Mesendoderm (in vitro differentiated cells): ENCODE results near the gene ZNF580.

ENCODE experiments used
- DNase-seq: peaks from one replicate; pipeline ENCODE4 v3.0.0; 2013
- H2AK5ac ChIP-seq: 2 replicates; pipeline ENCODE4 v1.6.1; 2013; ENCODE audit warnings: low read length, inconsistent platforms
- H2BK120ac ChIP-seq: 2 replicates; pipeline ENCODE4 v1.6.1; 2013; ENCODE audit warnings: low read depth, mild to moderate bottlenecking, low read length, moderate library complexity, mixed read lengths
- H2BK15ac ChIP-seq: replicated peaks from 2 replicates; pipeline ENCODE4 v1.6.1; 2013; ENCODE audit warnings: low read depth, mild to moderate bottlenecking, moderate library complexity
- H2BK5ac ChIP-seq: 2 replicates; pipeline ENCODE4 v1.6.1; 2013; ENCODE audit warnings: low read length, inconsistent platforms
- H3K18ac ChIP-seq: 2 replicates; pipeline ENCODE4 v1.6.1; 2013; ENCODE audit warnings: mild to moderate bottlenecking, low read length, mixed read lengths
- H3K23ac ChIP-seq: one replicate; pipeline ENCODE4 v1.6.1; 2013; ENCODE audit warnings: low read length
- H3K27ac ChIP-seq: 2 replicates; pipeline ENCODE4 v1.5.1; 2013; ENCODE audit warnings: low read depth, mild to moderate bottlenecking, inconsistent platforms, low read length, moderate library complexity
- H3K27me3 ChIP-seq: 2 replicates; pipeline ENCODE4 v1.6.1; 2013; ENCODE audit warnings: low read length, control low read depth, mild to moderate bottlenecking, inconsistent platforms; ENCODE audit not compliant: insufficient read depth, poor library complexity
- H3K36me3 ChIP-seq: 2 replicates; pipeline ENCODE4 v1.6.1; 2013; ENCODE audit warnings: low read length, inconsistent platforms; ENCODE audit not compliant: control insufficient read depth, insufficient read depth
- H3K4ac ChIP-seq: one replicate; pipeline ENCODE4 v1.6.1; 2013; ENCODE audit warnings: low read depth, mild to moderate bottlenecking, low read length, moderate library complexity
- H3K4me1 ChIP-seq: 2 replicates; pipeline ENCODE4 v1.6.1; 2013; ENCODE audit warnings: low read depth, low read length, inconsistent platforms; ENCODE audit not compliant: control insufficient read depth
- H3K4me2 ChIP-seq: 2 replicates; pipeline ENCODE4 v1.6.1; 2013; ENCODE audit warnings: low read length
- H3K4me3 ChIP-seq: 2 replicates; pipeline ENCODE4 v1.5.1; 2013; ENCODE audit warnings: mild to moderate bottlenecking, low read length
- H3K56ac ChIP-seq: one replicate; pipeline ENCODE4 v1.6.1; 2013; ENCODE audit warnings: low read length
- H3K79me1 ChIP-seq: 2 replicates; pipeline ENCODE4 v1.6.1; 2013; ENCODE audit warnings: low read length, inconsistent platforms
- H3K79me2 ChIP-seq: 2 replicates; pipeline ENCODE4 v1.6.1; 2013; ENCODE audit warnings: mild to moderate bottlenecking, low read length; ENCODE audit not compliant: control insufficient read depth, insufficient read depth
- H3K9ac ChIP-seq: 2 replicates; pipeline ENCODE4 v1.6.1; 2013; ENCODE audit warnings: low read length, inconsistent platforms
- H4K5ac ChIP-seq: one replicate; pipeline ENCODE4 v1.6.1; 2013; ENCODE audit warnings: low read length
- H4K8ac ChIP-seq: one replicate; pipeline ENCODE4 v1.6.1; 2013; ENCODE audit warnings: low read depth, mild to moderate bottlenecking, control low read depth, low read length, moderate library complexity
- WGBS: extraction: QIAGEN DNeasy Blood & Tissue Kit; methylation state at CpG from one replicate; pipeline ENCODE4 v1.1.7; 2013; ENCODE audit warnings: low lambda C conversion rate, missing lambda C conversion rate; ENCODE audit not compliant: insufficient coverage; ENCODE audit errors: extremely low coverage; 5-methylcytosine and 5-hydroxymethylcytosine counted together

Gene ZNF580

GRCh38 chr19:55640043-55640576, 692 bp upstream of the ZNF580 start:
- Histone ChIP-seq H2BK5ac (no peak overlapping the region), H2BK120ac (no peak overlapping the region), H3K18ac (no peak overlapping the region), H3K4me2 (peak overlapping the region; percentile 52), H4K5ac (no peak overlapping the region), H3K4me1 (peaks cover 8% of the 10 kb centered on the region), H3K4ac (peak overlapping the region; percentile 49), H3K27ac (peak overlapping the region; percentile 39), H3K56ac (peak overlapping the region; percentile 95), H4K8ac (no peak overlapping the region), H3K9ac (peak overlapping the region; percentile 81), H3K4me3 (no peak overlapping the region), H3K36me3 (peaks cover 6% of the 10 kb centered on the region), H3K79me2 (peaks cover 28% of the 10 kb centered on the region), H2BK15ac (no peak overlapping the region), H3K23ac (no peak overlapping the region), H2AK5ac (peak overlapping the region; percentile 74), H3K79me1 (peaks cover 21% of the 10 kb centered on the region), H3K27me3 (no peaks in the 10 kb centered on the region)
- DNase-seq = peak; percentile 59
- WGBS = no CpG with 5 or more reads among the region's 38 CpGs

GRCh38 chr19:55641426-55642152, 787 bp downstream of the ZNF580 start:
- Histone ChIP-seq H2BK120ac (no peak overlapping the region), H3K18ac (peak overlapping the region; percentile 95), H3K4me1 (peaks cover 2% of the 10 kb centered on the region), H3K4me2 (peak overlapping the region; percentile 96), H3K4me3 (peak overlapping the region; percentile 74), H4K8ac (no peak overlapping the region), H3K4ac (peak overlapping the region; percentile 89), H3K9ac (peak overlapping the region; percentile 99), H3K56ac (peak overlapping the region; percentile 95), H3K36me3 (peaks cover 7% of the 10 kb centered on the region), H2BK5ac (peak overlapping the region; percentile 16), H2AK5ac (peak overlapping the region; percentile 92), H3K79me1 (peaks cover 13% of the 10 kb centered on the region), H4K5ac (no peak overlapping the region), H3K79me2 (peaks cover 22% of the 10 kb centered on the region), H3K27me3 (no peaks in the 10 kb centered on the region), H3K23ac (no peak overlapping the region), H2BK15ac (no peak overlapping the region), H3K27ac (peak overlapping the region; percentile 85)
- WGBS = no CpG with 5 or more reads among the region's 25 CpGs
- DNase-seq = peak; percentile 48

DNA sequence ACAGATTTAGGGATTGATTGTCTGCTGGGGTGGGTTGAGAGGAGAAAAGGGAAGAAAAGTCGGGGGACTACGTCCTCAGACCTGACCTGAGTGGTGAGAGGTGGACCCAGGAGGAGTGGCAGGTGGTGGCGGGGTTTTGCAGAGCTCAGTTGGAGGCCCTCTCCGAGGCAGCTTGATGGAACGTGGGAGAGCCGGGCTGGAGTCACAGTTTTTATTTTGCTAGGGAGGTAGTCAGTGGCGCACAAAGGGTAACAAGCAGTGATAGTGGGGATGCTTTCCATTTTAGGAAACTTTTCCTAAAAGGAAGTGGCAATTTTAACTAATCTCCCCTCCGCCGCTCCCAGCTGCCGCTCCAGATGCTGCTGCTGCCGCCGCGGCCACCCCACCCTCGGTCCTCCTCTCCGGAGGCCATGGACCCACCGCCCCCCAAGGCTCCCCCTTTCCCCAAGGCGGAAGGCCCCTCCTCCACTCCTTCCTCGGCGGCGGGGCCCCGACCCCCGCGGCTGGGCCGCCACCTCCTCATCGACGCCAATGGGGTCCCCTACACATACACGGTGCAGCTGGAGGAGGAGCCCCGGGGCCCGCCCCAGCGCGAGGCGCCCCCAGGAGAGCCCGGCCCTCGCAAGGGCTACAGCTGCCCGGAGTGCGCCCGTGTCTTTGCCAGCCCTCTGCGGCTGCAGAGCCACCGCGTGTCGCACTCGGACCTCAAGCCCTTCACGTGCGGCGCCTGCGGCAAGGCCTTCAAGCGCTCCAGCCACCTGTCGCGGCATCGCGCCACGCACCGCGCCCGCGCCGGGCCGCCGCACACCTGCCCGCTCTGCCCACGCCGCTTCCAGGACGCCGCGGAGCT, 1.6 kb downstream of the ZNF580 start:
- H2BK5ac ChIP-seq = no peak overlapping the region
- peaks cover 7% of the 10 kb centered on the region for H3K36me3 ChIP-seq
- H3K18ac ChIP-seq = peak overlapping the region; percentile 95
- peaks cover 22% of the 10 kb centered on the region for H3K79me2 ChIP-seq
- no peak overlapping the region for H4K5ac ChIP-seq
- peak; percentile 48 for DNase-seq
- no peaks in the 10 kb centered on the region for H3K27me3 ChIP-seq
- no peak overlapping the region for H2BK15ac ChIP-seq
- H3K4me3 ChIP-seq = peak overlapping the region; percentile 49
- H4K8ac ChIP-seq = peak overlapping the region; percentile 69
- peak overlapping the region; percentile 99 for H3K9ac ChIP-seq
- peak overlapping the region; percentile 96 for H3K4me2 ChIP-seq
- H3K79me1 ChIP-seq = peaks cover 11% of the 10 kb centered on the region
- peak overlapping the region; percentile 41 for H3K4ac ChIP-seq
- H3K23ac ChIP-seq = peak overlapping the region; percentile 7
- H3K4me1 ChIP-seq = peaks cover 2% of the 10 kb centered on the region
- H2BK120ac ChIP-seq = no peak overlapping the region
- peak overlapping the region; percentile 36 for H3K27ac ChIP-seq
- no peak overlapping the region for H2AK5ac ChIP-seq
- peak overlapping the region; percentile 95 for H3K56ac ChIP-seq
- no CpG with 5 or more reads among the region's 65 CpGs for WGBS

DNA sequence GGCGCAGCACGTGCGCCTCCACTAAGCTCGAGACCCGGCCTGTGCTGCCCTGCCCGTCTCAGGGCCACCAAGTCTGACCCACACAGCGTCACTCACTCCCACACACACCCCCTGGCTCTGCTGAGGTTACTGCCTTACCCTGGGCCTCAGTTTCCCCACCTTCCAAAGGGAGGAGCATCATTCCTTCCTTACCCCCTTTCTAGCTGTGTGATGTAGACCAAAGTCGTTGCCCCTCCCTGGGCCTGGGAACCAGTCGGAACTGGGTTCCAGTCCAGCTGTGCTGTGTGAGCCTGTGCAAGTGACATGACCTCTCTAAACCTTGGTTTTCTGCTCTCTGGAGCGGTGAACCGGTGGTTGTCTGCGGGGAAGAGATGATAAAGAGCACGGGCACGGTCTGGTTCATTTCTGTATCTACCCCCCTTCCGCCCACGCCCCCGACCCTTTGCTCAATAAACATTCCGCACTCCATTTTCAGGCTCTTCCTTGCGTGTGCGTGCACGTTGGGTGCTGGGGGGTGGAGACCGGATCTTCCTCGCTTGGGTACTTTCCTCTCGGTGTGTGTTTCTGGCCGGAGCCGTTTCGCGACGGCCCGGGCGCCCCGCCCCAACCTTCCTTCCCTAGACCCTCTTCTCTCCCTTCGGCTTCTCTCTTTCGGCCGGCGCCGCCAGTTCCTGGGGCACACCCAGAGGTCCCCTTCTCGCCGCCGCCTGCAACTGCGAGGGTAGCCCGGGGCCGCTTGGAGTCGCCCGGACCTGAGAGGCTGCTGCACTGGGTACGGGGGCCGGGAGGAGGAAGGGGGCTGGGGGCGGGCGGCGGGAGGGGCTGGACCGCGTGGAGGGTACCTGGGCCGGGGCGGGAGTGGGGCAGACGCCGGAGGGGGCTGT, 2.4 kb downstream of the ZNF580 start, which contains the start of gene ZNF581:
ZNF581 (plus strand) TSS at position 647 of the 884 bp plus-strand sequence. CDS start 923 bp downstream, outside the sequence.
- Histone ChIP-seq H3K23ac (peak within 1 kb of the TSS; percentile 89), H3K79me2 (peaks cover 20% of the 10 kb centered on the region), H4K8ac (peak within 1 kb of the TSS; percentile 84), H3K27ac (peak within 1 kb of the TSS; percentile 36), H2BK120ac (peak within 1 kb of the TSS; percentile 39), H3K79me1 (peaks cover 8% of the 10 kb centered on the region), H3K4ac (peak within 1 kb of the TSS; percentile 95), H3K4me3 (peak within 1 kb of the TSS; percentile 98), H2BK5ac (peak within 1 kb of the TSS; percentile 59), H4K5ac (peak within 1 kb of the TSS; percentile 5), H3K18ac (peak within 1 kb of the TSS; percentile 91), H2BK15ac (no peak within 1 kb of the TSS), H2AK5ac (peak within 1 kb of the TSS; percentile 30), H3K9ac (peak within 1 kb of the TSS; percentile 99), H3K36me3 (peaks cover 7% of the 10 kb centered on the region), H3K27me3 (no peaks in the 10 kb centered on the region), H3K4me1 (peaks cover 2% of the 10 kb centered on the region), H3K56ac (peak within 1 kb of the TSS; percentile 97), H3K4me2 (peak within 1 kb of the TSS; percentile 96)
- DNase-seq = peak; percentile 87
- WGBS = no CpG with 5 or more reads among the region's 56 CpGs

DNA sequence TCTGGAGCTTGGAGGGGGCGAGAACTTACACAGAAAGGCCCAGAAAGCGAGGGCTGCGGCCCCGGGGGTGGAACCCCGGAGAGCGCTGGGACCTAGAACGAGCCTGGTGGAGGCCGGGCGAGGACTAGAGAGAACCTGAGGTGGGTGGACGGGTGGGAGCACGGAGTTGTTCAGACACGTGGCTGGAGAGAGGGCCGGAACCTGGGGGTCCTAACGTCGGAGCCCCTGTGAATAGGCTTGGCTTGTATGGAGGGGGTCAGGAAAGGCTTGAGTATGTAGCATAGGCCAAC, 3.0 kb downstream of the ZNF580 start:
- H3K4me2 ChIP-seq = peak overlapping the region; percentile 78
- H3K27ac ChIP-seq = no peak overlapping the region
- peak overlapping the region; percentile 98 for H3K4me3 ChIP-seq
- peaks cover 7% of the 10 kb centered on the region for H3K36me3 ChIP-seq
- peak overlapping the region; percentile 97 for H3K56ac ChIP-seq
- peak overlapping the region; percentile 89 for H3K23ac ChIP-seq
- H3K4ac ChIP-seq = peak overlapping the region; percentile 95
- no peaks in the 10 kb centered on the region for H3K27me3 ChIP-seq
- H4K5ac ChIP-seq = no peak overlapping the region
- H3K9ac ChIP-seq = peak overlapping the region; percentile 99
- no peak for DNase-seq
- H3K79me2 ChIP-seq = peaks cover 20% of the 10 kb centered on the region
- no CpG with 5 or more reads among the region's 15 CpGs for WGBS
- H3K4me1 ChIP-seq = peaks cover 2% of the 10 kb centered on the region
- H2BK15ac ChIP-seq = no peak overlapping the region
- H4K8ac ChIP-seq = peak overlapping the region; percentile 84
- H3K79me1 ChIP-seq = peaks cover 8% of the 10 kb centered on the region
- peak overlapping the region; percentile 39 for H2BK120ac ChIP-seq
- H2BK5ac ChIP-seq = no peak overlapping the region
- peak overlapping the region; percentile 91 for H3K18ac ChIP-seq
- H2AK5ac ChIP-seq = peak overlapping the region; percentile 27
